ENCODE results near the gene LUC7L2.

GRCh38 chr7:139427788-139428187 lies 68.1 kb downstream of the LUC7L2 start:
- no peak for TF ChIP-seq CTCF (IDR thresholded peaks at IDR 0.05; ENCODE audit: low read length)
- no peak for TF ChIP-seq EZH2 (optimal IDR thresholded peaks at IDR 0.05; ENCODE audit: low read depth, low read length)
- TF ChIP-seq EZH2phosphoT487 (IDR thresholded peaks at IDR 0.05; ENCODE audit: low read length): no peak

Data from MM.1S (cell line).